Measurements from ENCODE around the gene AKAP11.

GRCh38 chr13:42324704-42325103 is 52.8 kb downstream of the AKAP11 start:
- no peak for TF ChIP-seq CTCF (IDR thresholded peaks at IDR 0.05)
- TF ChIP-seq POLR2A (IDR thresholded peaks at IDR 0.05): no peak
